Duodenal mucosa (tissue), 2 donors: ENCODE data around the gene NAAA.
"Not testable (repeated sequence)": the region's sequence is repeated elsewhere in the genome, so short reads cannot be mapped to it uniquely, and the experiment has no call there.

Source experiments
- H3K27ac ChIP-seq: one replicate; pipeline ENCODE4 v1.7.0; 2013; ENCODE audit warnings: low read depth, low read length
- H3K27me3 ChIP-seq, 2 donors: one replicate each; pipeline ENCODE4 v1.7.0; 2013; ENCODE audit warnings: low read length in 2 of 2, control low read depth in 1 of 2; ENCODE audit not compliant: insufficient read depth in 2 of 2, control insufficient read depth in 1 of 2
- H3K36me3 ChIP-seq, 2 donors: one replicate each; pipeline ENCODE4 v1.7.0; 2013; ENCODE audit warnings: low read length in 2 of 2, control low read depth in 1 of 2; ENCODE audit not compliant: insufficient read depth in 2 of 2, control insufficient read depth in 1 of 2
- H3K4me1 ChIP-seq, 2 donors: one replicate each; pipeline ENCODE4 v1.7.0; 2013; ENCODE audit warnings: low read length in 2 of 2, control low read depth in 1 of 2; ENCODE audit not compliant: insufficient read depth in 2 of 2, control insufficient read depth in 1 of 2
- H3K4me3 ChIP-seq, 2 donors: one replicate each; pipeline ENCODE4 v1.7.0; 2013; ENCODE audit warnings: low read length in 2 of 2, low read depth in 1 of 2
- H3K9ac ChIP-seq, 2 donors: one replicate each; pipeline ENCODE4 v1.7.0; 2013; ENCODE audit warnings: low read length in 2 of 2, low read depth in 1 of 2
- H3K9me3 ChIP-seq, 2 donors: one replicate each; pipeline ENCODE4 v1.7.0; 2013; ENCODE audit warnings: low read length in 2 of 2, control low read depth in 1 of 2; ENCODE audit not compliant: control insufficient read depth in 1 of 2

The NAAA gene

DNA sequence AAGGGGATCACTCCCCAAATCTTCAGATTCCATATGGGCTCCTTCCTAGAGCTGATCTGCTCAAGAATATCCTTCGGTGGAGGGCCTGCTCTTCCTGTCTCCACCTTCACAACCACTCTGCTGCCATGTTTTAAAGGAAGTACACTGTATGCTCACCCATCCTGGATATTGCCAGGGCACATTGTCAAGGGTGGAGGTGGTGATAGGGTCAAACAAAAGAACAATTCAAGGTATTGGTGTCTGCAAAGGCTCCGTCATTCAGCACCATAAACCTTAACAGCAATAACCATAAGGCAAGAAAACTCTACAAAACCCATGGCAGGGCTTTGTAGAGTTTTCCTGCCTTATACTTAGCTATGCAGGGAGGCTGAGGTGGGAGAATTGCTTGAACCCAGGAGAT, 18.9 kb downstream of the NAAA start:
- Histone ChIP-seq H3K4me1 (peaks cover 17% of the 10 kb centered on the region in 2 donors), H3K36me3 (peaks cover 0 to 16% of the 10 kb centered on the region in 2 donors), H3K27me3 (no peaks in the 10 kb centered on the region), H3K27ac (no peak overlapping the region), H3K9ac (no peak overlapping the region), H3K9me3 (no peaks in the 10 kb centered on the region), H3K4me3 (no peak overlapping the region)

- H3K9me3 ChIP-seq = no peaks in the 10 kb centered on the region
- H3K4me1 ChIP-seq = peaks cover 17 to 23% of the 10 kb centered on the region in 2 donors
- H3K27me3 ChIP-seq = no peaks in the 10 kb centered on the region
- no peak overlapping the region for H3K4me3 ChIP-seq
- H3K27ac ChIP-seq = no peak overlapping the region
- no peak overlapping the region for H3K9ac ChIP-seq
- H3K36me3 ChIP-seq = peaks cover 0 to 16% of the 10 kb centered on the region in 2 donors
Measured at GRCh38 chr4:75920327-75920726, 20.5 kb downstream of the NAAA start.

DNA sequence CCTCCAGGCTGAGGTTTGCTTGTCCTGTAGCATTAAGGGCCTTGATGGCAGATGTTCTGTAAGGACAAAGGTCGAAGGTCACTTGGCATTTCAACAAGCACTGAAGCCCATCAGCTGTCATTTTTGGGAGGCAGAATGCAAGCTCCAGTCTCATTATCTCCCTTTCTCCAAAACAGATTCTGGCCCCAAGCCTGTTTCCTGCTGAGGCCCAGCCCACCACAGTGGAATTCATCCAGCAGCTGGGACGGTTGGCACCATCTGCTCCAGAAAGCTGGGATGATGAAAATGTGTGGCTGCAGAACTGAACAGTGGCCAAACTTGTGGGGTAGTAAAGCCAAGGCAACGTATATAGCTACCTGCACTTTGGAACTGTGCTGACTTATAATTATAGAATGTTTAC, 20.9 kb downstream of the NAAA start:
- Histone ChIP-seq H3K4me3 (no peak overlapping the region), H3K9ac (no peak overlapping the region), H3K9me3 (no peaks in the 10 kb centered on the region), H3K4me1 (peaks cover 17 to 26% of the 10 kb centered on the region in 2 donors), H3K27me3 (no peaks in the 10 kb centered on the region), H3K27ac (no peak overlapping the region), H3K36me3 (peaks cover 0 to 16% of the 10 kb centered on the region in 2 donors)

DNA sequence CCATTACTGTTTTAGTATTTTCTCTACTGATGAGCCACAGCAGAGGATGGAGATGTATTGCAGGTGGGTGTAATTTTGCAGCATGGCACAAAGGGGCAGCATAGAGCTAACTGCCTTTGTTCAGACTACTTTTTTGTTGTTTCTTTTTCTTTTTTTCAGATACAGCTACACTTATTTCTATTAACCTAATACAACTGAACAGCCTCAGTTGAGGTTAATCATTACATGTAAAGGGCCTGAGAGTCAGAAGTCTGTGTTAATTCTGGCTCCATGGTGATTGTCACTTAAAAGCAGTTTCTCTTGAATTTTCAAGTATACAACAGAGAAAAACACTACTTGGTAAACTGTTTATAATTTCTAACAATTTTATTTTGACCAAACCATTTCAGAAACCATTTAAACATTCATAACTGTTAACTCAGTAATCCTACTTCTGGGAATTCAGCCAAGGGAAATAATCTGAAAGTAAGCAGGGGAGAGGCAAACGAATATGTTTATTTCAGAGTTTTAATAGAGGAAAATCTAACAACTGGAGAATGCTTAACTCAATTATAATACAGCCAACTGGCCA, 24.6 kb downstream of the NAAA start:
- peaks cover 0 to 9% of the 10 kb centered on the region in 2 donors for H3K36me3 ChIP-seq
- H3K4me3 ChIP-seq = no peak overlapping the region
- no peak overlapping the region for H3K9ac ChIP-seq
- peaks cover 0 to under 1% of the 10 kb centered on the region in 2 donors for H3K9me3 ChIP-seq
- H3K27ac ChIP-seq = no peak overlapping the region
- no peaks in the 10 kb centered on the region for H3K27me3 ChIP-seq
- H3K4me1 ChIP-seq = peaks cover 16 to 22% of the 10 kb centered on the region in 2 donors

GRCh38 chr4:75912968-75913367, 27.8 kb downstream of the NAAA start:
- no peaks in the 10 kb centered on the region for H3K36me3 ChIP-seq
- H3K9ac ChIP-seq = no peak overlapping the region
- no peaks in the 10 kb centered on the region for H3K27me3 ChIP-seq
- H3K27ac ChIP-seq = no peak overlapping the region
- peaks cover 3 to 12% of the 10 kb centered on the region in 2 donors for H3K9me3 ChIP-seq
- H3K4me1 ChIP-seq = peaks cover 0 to 9% of the 10 kb centered on the region in 2 donors
- no peak overlapping the region for H3K4me3 ChIP-seq

DNA sequence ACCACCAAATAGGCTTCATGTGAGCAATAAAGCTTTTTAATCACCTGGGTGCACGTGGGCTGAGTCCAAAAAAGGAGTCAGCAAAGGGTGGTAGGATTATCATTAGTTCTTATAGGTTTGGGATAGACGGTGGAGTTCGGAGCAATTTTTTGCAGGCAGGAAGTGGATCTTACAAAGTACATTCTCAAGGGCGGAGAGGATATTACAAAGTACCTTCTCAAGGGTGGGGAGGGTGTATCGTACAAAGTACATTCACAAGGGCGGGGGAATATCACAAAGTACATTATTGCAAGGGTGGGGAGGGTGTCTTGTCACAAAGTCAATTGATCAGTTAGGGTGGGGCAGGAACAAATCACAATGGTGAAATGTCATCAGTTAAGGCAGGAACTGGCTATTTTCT, 30.0 kb downstream of the NAAA start:
- H3K9me3 ChIP-seq = peaks cover 3 to 12% of the 10 kb centered on the region in 2 donors
- not testable (repeated sequence) for H3K4me1 ChIP-seq, H3K9ac ChIP-seq, H3K4me3 ChIP-seq, H3K27me3 ChIP-seq, H3K27ac ChIP-seq, H3K36me3 ChIP-seq

GRCh38 chr4:75909405-75909804, 31.4 kb downstream of the NAAA start:
- Histone ChIP-seq H3K4me1 (no peaks in the 10 kb centered on the region), H3K27ac (no peak overlapping the region), H3K9me3 (peaks cover 3 to 12% of the 10 kb centered on the region in 2 donors), H3K36me3 (no peaks in the 10 kb centered on the region), H3K4me3 (no peak overlapping the region), H3K27me3 (no peaks in the 10 kb centered on the region), H3K9ac (no peak overlapping the region)

GRCh38 chr4:75908555-75908954, 32.3 kb downstream of the NAAA start:
- H3K4me1 ChIP-seq = peaks cover 0 to 3% of the 10 kb centered on the region in 2 donors
- H3K27me3 ChIP-seq = no peaks in the 10 kb centered on the region
- no peak overlapping the region for H3K27ac ChIP-seq
- no peak overlapping the region for H3K9ac ChIP-seq
- no peaks in the 10 kb centered on the region for H3K36me3 ChIP-seq
- no peak overlapping the region for H3K4me3 ChIP-seq
- H3K9me3 ChIP-seq = peaks cover 3 to 12% of the 10 kb centered on the region in 2 donors

DNA sequence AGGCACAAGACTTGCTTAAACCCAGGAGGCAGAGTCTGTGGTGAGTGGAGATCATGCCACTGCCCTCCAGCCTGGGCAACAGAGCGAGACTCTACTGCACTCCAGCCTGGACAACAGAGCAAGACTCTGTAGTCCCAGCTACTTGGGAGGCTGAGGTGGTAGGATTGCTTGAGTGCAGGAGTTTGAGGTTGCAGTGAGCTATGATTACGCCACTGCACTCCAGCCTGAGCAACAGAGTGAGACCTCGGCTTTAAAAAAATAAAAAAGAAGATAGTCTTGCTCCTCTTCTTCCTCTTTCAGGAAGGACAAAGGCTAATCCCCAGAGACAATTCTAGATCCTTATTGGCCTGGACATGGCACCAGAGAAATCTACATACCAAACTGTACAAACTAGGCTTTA, 32.8 kb downstream of the NAAA start:
- Histone ChIP-seq H3K4me3 (no peak overlapping the region), H3K27me3 (no peaks in the 10 kb centered on the region), H3K4me1 (peaks cover 0 to 3% of the 10 kb centered on the region in 2 donors), H3K9ac (no peak overlapping the region), H3K9me3 (peaks cover 3 to 12% of the 10 kb centered on the region in 2 donors), H3K36me3 (no peaks in the 10 kb centered on the region), H3K27ac (no peak overlapping the region)

- Histone ChIP-seq H3K36me3 (no peaks in the 10 kb centered on the region), H3K4me1 (peaks cover 0 to 3% of the 10 kb centered on the region in 2 donors), H3K27ac (no peak overlapping the region), H3K4me3 (no peak overlapping the region), H3K9ac (no peak overlapping the region), H3K27me3 (no peaks in the 10 kb centered on the region), H3K9me3 (no peaks in the 10 kb centered on the region)
Measured at GRCh38 chr4:75904076-75904475, 36.7 kb downstream of the NAAA start.

GRCh38 chr4:75902352-75902751, 38.5 kb downstream of the NAAA start, which contains the start of gene PPEF2:
TSS of gene PPEF2 (minus strand) at chr4:75902452. CDS start at chr4:75896325, 6,127 bp downstream.
- H3K4me1 ChIP-seq = peaks cover 0 to 3% of the 10 kb centered on the region in 2 donors
- no peaks in the 10 kb centered on the region for H3K27me3 ChIP-seq
- H3K36me3 ChIP-seq = no peaks in the 10 kb centered on the region
- H3K9ac ChIP-seq = no peak within 1 kb of the TSS
- H3K9me3 ChIP-seq = no peaks in the 10 kb centered on the region
- H3K27ac ChIP-seq = no peak within 1 kb of the TSS
- no peak within 1 kb of the TSS for H3K4me3 ChIP-seq
